ENCODE measurements around the gene MGAT5.

The MGAT5 gene

DNA sequence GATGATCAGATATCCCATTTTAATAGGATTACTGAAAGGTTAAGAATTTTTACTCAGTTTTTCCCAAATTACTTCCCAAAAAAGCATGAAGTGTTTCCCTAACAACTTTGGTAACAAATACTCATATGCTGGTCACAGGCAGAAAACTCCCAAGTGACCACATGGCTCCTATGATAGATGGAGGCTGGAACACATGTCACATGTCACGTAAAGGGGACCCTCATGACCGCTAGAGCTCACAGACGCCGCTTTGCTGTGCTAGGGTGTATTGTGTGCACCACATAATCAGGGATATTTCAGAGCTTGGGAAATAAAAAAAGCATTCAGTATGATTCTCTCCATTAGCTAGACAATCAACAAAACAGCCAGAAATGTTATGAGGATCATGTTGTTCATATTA, 236.7 kb downstream of the MGAT5 start:
- no peak for DNase-seq

GRCh38 chr2:134491022-134491421, 237.2 kb downstream of the MGAT5 start:
- DNase-seq: no peak

DNA sequence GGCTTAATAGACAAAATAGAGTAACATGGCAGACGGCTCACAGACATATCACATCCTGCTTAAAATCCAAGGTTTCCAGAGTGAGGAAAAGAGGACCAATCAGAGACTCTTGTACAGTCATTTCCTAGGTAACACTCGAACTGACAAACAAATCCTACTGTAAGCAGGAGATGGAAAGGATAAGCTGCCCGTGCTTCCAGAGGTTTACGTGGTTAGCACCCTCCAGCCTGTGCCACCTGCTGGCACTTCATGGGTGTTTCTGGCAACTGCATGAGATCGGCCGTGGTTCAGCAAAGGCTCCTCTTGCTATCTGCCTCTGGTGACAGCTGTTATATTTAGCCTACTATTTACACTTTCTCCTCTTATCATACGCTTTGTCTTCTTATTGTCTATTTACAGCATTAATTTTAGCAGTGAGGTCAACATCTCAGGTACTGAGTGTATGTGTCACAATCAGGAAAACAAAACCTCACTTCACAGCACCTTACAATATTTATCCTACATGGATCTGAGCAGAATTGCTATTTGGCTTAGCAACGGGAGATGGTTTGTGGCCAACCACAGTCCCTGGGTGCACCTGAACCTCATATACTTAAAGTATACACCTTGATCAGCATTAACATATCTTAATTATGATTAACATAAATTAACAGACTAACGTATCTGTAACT, 238.0 kb downstream of the MGAT5 start:
- peak; percentile 31 for DNase-seq

DNA sequence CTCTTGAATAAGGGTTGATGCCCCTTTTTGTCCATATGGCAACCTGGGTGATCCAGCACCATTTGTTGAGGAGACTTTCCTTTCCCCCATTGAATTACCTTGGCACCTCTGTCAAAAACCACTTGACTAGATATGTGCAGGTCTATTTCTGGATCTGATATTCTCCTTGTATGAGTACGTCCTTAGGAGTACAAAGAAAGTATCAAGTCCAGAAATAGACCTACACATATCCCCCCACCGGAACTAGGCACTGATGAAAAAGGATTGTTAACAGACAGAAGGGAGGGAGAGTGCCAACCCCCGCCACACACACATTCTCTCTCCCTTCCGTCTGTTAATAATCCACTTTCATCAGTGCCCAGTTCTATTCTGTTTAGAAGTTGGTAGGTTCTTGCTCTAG, 239.9 kb downstream of the MGAT5 start:
- no peak for DNase-seq

GRCh38 chr2:134498654-134499053, 244.8 kb downstream of the MGAT5 start:
- no peak for DNase-seq

DNA sequence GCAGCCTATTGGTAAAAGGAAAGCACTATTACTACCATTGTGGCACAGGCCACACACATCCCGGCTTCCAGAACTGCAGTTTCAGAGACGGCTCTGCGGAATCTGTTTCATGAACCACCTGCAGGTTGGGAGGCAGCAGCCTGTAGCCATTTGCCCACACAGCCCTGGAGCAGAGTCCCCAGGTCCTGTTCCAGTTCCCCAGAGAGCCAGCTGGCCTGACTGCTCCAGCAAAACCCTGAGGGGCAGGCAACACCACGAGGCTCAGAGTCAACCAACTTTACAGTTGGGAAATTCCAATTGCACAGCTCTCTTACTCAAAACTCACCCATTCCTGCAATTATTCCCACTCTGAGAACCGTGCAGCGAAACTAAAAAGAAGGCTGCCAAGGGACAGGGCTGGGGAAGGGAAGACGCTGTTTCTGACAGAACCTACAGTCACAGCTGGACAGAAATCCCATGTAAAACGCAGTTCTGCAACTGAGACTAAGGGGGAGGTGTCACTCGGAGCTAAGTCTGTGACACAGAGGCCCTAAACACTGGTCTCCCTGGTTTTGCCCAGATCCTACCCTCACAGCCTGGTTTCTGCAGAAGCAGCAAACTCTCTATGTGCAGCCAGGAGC, 245.5 kb downstream of the MGAT5 start:
- DNase-seq: no peak

GRCh38 chr2:134500211-134500935, 246.5 kb downstream of the MGAT5 start:
- no peak for DNase-seq

DNA sequence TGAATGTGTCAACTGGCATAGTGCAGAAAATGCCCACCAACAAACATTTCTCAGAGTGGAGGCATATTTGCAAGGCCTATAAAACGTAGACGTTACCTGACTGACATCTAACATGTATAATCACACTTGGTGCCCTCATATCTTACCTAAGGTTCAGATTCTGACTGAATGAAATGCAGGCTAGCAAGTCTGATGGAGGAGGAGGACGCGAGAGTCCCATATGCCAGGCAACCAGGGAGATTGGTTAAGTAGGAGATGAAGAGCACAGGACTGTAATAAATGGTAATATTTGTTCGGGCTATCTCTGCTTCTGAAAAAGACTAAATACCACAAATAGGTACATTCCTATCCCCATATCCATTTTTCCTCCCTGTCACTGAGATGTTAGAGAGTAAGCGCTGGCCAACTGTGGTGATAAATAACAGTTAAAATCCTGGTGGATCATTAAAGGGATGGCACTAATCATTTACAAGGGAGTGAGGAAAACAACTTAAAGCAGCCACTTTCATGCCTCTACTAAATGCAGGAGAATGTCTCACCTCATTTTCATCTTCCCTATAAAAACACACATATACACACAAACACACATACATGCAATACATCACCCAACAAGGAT, 247.7 kb downstream of the MGAT5 start:
- DNase-seq: no peak

- DNase-seq: no peak
Measured at GRCh38 chr2:134502104-134502503, 248.2 kb downstream of the MGAT5 start.
